HepG2 (cell line): ENCODE measurements around the gene SDK1. TPM values are rescaled to one million over a fixed set of nuclear protein-coding genes. Genes with fewer than 3 reads are reported as not detected.

Experiments
- ATAC-seq: fragments of 200-7000 bp; cut with Tn5 transposase; 3 replicates; pipeline ENCODE4 v1.9.1; 2020; ENCODE audit warnings: mild to moderate bottlenecking, moderate library complexity
- BruUV-seq: library from RNA; stranded (reverse); fragments of 400-500 nt; replicated peaks from 2 replicates; lab custom pipeline; 2021; lab: Mats Ljungman, UMichigan
- CTCF ChIA-PET: fragments of 300-600 bp; formaldehyde crosslinking; extraction: SDS; loops from one replicate; lab custom pipeline; 2021; ENCODE audit warnings: low total read pairs, inconsistent platforms, low intra/inter-chr PET ratio; lab: Yijun Ruan, JAX
- POLR2A ChIA-PET: fragments of 350-600 bp; sonication (Branson Sonifier 250); formaldehyde crosslinking; loops from one replicate; lab custom pipeline; 2020; ENCODE audit warnings: antibody characterized with exemption, inconsistent platforms; lab: Yijun Ruan, JAX
- DNase-seq: peaks from one replicate; pipeline ENCODE4 v3.0.0-alpha.2; 2015; ENCODE audit warnings: low spot score
- FAIRE-seq: peaks from 3 replicates; lab custom pipeline; 2011; peaks lifted over from hg19 to GRCh38; lab: Jason Lieb, UNC
- H2AFZ ChIP-seq: one replicate; pipeline ENCODE4 v1.6.1; 2011; ENCODE audit warnings: low read length, inconsistent platforms
- H3K27ac ChIP-seq: fragments of 300-600 bp; 3 replicates; pipeline ENCODE4 v1.8.0; 2011; ENCODE audit warnings: mixed run types, mild to moderate bottlenecking, mixed read lengths, low read length, inconsistent platforms; ENCODE audit not compliant: insufficient read depth; ENCODE audit errors: extremely low read length
- H3K27me3 ChIP-seq, 2 experiments: fragments of 200-600 bp in 1 of 2; 2 replicates in 1 of 2; 3 replicates in 1 of 2; pipeline versions ENCODE4 v1.6.0 to v1.8.0; 2011; ENCODE audit warnings: low read length in 2 of 2, mild to moderate bottlenecking in 2 of 2, moderate library complexity in 2 of 2, inconsistent platforms in 1 of 2; ENCODE audit not compliant: insufficient read depth in 2 of 2, control insufficient read depth in 1 of 2
- H3K36me3 ChIP-seq, 2 experiments: fragments of 200-600 bp in 1 of 2; replicated peaks in 1 of 2; 2 replicates in 1 of 2; 3 replicates in 1 of 2; pipeline versions ENCODE4 v1.5.1 to v1.8.0; 2011; ENCODE audit warnings: low read length in 2 of 2, inconsistent platforms in 1 of 2; ENCODE audit not compliant: insufficient read depth in 2 of 2, control insufficient read depth in 1 of 2
- H3K4me1 ChIP-seq: 2 replicates; pipeline ENCODE4 v1.5.1; 2012; ENCODE audit warnings: low read length, inconsistent platforms; ENCODE audit not compliant: insufficient read depth
- H3K4me2 ChIP-seq: 2 replicates; pipeline ENCODE4 v1.6.0; 2011; ENCODE audit warnings: low read depth, low read length, inconsistent platforms
- H3K4me3 ChIP-seq, 3 experiments: fragments of 200-600 bp in 1 of 3; sonication (generic), shearing (Covaris generic) in 1 of 3; replicated peaks in 1 of 3; 2 replicates each; pipeline ENCODE4 v1.5.1; 2011 to 2016; ENCODE audit warnings: low read length in 3 of 3, inconsistent platforms in 2 of 3, low read depth in 2 of 3, mild to moderate bottlenecking in 2 of 3, control low read depth in 1 of 3, mixed read lengths in 1 of 3; ENCODE audit not compliant: insufficient read depth in 1 of 3
- H3K79me2 ChIP-seq: one replicate; pipeline ENCODE4 v1.6.1; 2011; ENCODE audit warnings: low read length, inconsistent platforms; ENCODE audit not compliant: insufficient read depth
- H3K9ac ChIP-seq: 2 replicates; pipeline ENCODE4 v1.6.0; 2011; ENCODE audit warnings: mild to moderate bottlenecking, low read depth, low read length, inconsistent platforms; ENCODE audit not compliant: insufficient read depth
- H3K9me3 ChIP-seq: 2 replicates; pipeline ENCODE4 v1.5.1; 2012; ENCODE audit warnings: mild to moderate bottlenecking, low read length
- H4K20me1 ChIP-seq: 2 replicates; pipeline ENCODE4 v1.6.0; 2011; ENCODE audit warnings: inconsistent platforms, mild to moderate bottlenecking, low read length, moderate library complexity; ENCODE audit not compliant: insufficient read depth
- FOXA1 ChIP-seq, 2 experiments: fragments of 450-650 bp in 1 of 2; sonication (generic) in 1 of 2; formaldehyde crosslinking in 1 of 2; IDR thresholded peaks; 2 replicates each; pipeline versions ENCODE4 v1.4.0 to v1.6.1; 2016 to 2020; ENCODE audit warnings: missing genetic modification reagents in 1 of 2
- JDP2 ChIP-seq: sonication (generic); formaldehyde crosslinking; IDR thresholded peaks from 2 replicates; pipeline ENCODE4 v1.8.1; 2022; ENCODE audit warnings: missing genetic modification reagents, borderline replicate concordance
- KAT8 ChIP-seq: IDR thresholded peaks from 2 replicates; pipeline ENCODE4 v1.6.1; 2016; ENCODE audit warnings: missing genetic modification reagents, missing compliant biosample characterization
- MYNN ChIP-seq: sonication (generic); formaldehyde crosslinking; IDR thresholded peaks from 2 replicates; pipeline ENCODE4 v1.4.0; 2020; ENCODE audit warnings: mild to moderate bottlenecking, low read depth, missing genetic modification reagents
- RARA ChIP-seq: IDR thresholded peaks from 2 replicates; pipeline ENCODE4 v1.6.1; 2016; ENCODE audit warnings: missing genetic modification reagents, missing compliant biosample characterization
- SMC3 ChIP-seq: IDR thresholded peaks from 2 replicates; pipeline ENCODE4 v1.6.1; 2011; ENCODE audit warnings: low read length, improper control_type of control experiment
- SRF ChIP-seq: IDR thresholded peaks from 2 replicates; pipeline ENCODE4 v1.6.1; 2011; ENCODE audit warnings: mild to moderate bottlenecking, low read depth, low read length, moderate library complexity
- TEAD2 ChIP-seq: sonication (generic); formaldehyde crosslinking; IDR thresholded peaks from 2 replicates; pipeline ENCODE4 v1.9.0; 2021; ENCODE audit warnings: missing genetic modification reagents
- ZNF256 ChIP-seq: sonication (generic); formaldehyde crosslinking; conservative IDR thresholded peaks from 2 replicates; pipeline ENCODE4 v1.4.0; 2020; ENCODE audit warnings: missing genetic modification reagents
- ZNF552 ChIP-seq: sonication (generic); formaldehyde crosslinking; IDR thresholded peaks from 2 replicates; pipeline ENCODE4 v1.9.0; 2022; ENCODE audit warnings: missing genetic modification reagents, mild to moderate bottlenecking, borderline replicate concordance
- ZNF777 ChIP-seq: sonication (generic); formaldehyde crosslinking; IDR thresholded peaks from 2 replicates; pipeline ENCODE4 v1.4.0; 2020; ENCODE audit warnings: missing genetic modification reagents
- WGBS: methylation state at CpG from one replicate; pipeline ENCODE4 v1.1.6; 2017; ENCODE audit warnings: low lambda C conversion rate; 5-methylcytosine and 5-hydroxymethylcytosine counted together
- in situ Hi-C: cut with HindIII; loops from 2 replicates; pipeline ENCODE4 v1.10.0; 2017; ENCODE audit warnings: low pct_unique_long_range_greater_than_20kb; ENCODE audit not compliant: extremely low pct_ligation_motif_present
- intact Hi-C: fragments of 100-400 bp; cut with micrococcal nuclease; formaldehyde crosslinking; loops from one replicate; pipeline ENCODE4 v1.10.0; 2022; ENCODE audit not compliant: unreplicated experiment
- polyA plus RNA-seq, 8 experiments: library from polyadenylated mRNA; depleted of rRNA in 3 of 8; stranded (reverse) in 7 of 8; unstranded in 1 of 8; fragments of >200 nt; fragmentation: Illumina TruSeq in 4 of 8; extraction: Trizol in 4 of 8; gene quantifications; 2 replicates each; pipeline versions ENCODE4 v1.2.1 to v1.2.3, GENCODE V29; 2011 to 2016; ENCODE audit warnings: low read depth in 4 of 8, missing spikeins in 1 of 8, mixed read lengths in 1 of 8; ENCODE audit not compliant: insufficient read depth in 1 of 8
- total RNA-seq, 5 experiments: library from RNA; depleted of rRNA; stranded (reverse); fragments of >200 nt; fragmentation: Illumina TruSeq; extraction: Trizol; gene quantifications; 2 replicates each; pipeline ENCODE4 v1.2.3, GENCODE V29; 2016; ENCODE audit warnings: low read depth in 1 of 5
- TF ChIP-seq, protein P1 (sequence below): sonication (generic); formaldehyde crosslinking; IDR thresholded peaks from 2 replicates; pipeline ENCODE4 v1.4.0; 2020; ENCODE audit warnings: missing genetic modification reagents, borderline replicate concordance
- TF ChIP-seq, protein P2 (sequence below): sonication (generic); formaldehyde crosslinking; IDR thresholded peaks from 2 replicates; pipeline ENCODE4 v1.5.0; 2020; ENCODE audit warnings: mild to moderate bottlenecking, missing genetic modification reagents

Gene SDK1
- total and polyA plus RNA-seq, 2 of the 13 experiments (the other 11 are each of a cell fraction or from before 2014, with no cell fraction given): 0.35 to 2.4 TPM

DNA sequence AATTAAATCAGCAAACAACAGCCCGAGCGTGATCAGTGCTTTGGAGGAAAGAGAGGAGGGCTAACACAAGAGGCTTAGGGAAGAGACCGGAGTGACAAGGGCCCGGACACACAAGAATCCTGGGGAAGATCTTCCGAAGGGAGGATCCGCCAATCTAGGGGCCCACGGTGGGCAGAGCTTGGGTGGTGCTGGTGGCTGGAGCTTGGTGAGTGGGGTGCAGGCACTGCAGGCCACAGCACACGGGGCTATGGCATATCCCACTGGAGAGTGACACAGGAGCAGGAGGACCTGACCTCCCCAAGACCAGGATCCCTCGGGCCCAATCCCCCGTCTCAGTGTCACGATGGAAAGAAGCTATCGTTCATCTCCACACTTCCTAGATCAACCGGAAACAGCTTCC lies 909.8 kb downstream of the SDK1 start:
- intact Hi-C loops (no loop called here), in situ Hi-C loops (no loop called here)
- FAIRE-seq (no peak), DNase-seq (no peak), ATAC-seq (no peak)
- Histone ChIP-seq H3K4me1 (no peaks in the 10 kb centered on the region), H3K4me3 (no peak overlapping the region), H3K27ac (no peak overlapping the region), H3K9ac (no peak overlapping the region), H3K36me3 (no peaks in the 10 kb centered on the region), H4K20me1 (no peaks in the 10 kb centered on the region), H3K79me2 (no peaks in the 10 kb centered on the region), H3K4me2 (no peak overlapping the region), H3K9me3 (no peaks in the 10 kb centered on the region), H2AFZ (no peak overlapping the region), H3K27me3 (no peaks in the 10 kb centered on the region)
- POLR2A ChIA-PET: no interaction called here
- TF ChIP-seq ZNF777 (CRISPR knock-in tag): no peak
- TF ChIP-seq, protein P1, sequence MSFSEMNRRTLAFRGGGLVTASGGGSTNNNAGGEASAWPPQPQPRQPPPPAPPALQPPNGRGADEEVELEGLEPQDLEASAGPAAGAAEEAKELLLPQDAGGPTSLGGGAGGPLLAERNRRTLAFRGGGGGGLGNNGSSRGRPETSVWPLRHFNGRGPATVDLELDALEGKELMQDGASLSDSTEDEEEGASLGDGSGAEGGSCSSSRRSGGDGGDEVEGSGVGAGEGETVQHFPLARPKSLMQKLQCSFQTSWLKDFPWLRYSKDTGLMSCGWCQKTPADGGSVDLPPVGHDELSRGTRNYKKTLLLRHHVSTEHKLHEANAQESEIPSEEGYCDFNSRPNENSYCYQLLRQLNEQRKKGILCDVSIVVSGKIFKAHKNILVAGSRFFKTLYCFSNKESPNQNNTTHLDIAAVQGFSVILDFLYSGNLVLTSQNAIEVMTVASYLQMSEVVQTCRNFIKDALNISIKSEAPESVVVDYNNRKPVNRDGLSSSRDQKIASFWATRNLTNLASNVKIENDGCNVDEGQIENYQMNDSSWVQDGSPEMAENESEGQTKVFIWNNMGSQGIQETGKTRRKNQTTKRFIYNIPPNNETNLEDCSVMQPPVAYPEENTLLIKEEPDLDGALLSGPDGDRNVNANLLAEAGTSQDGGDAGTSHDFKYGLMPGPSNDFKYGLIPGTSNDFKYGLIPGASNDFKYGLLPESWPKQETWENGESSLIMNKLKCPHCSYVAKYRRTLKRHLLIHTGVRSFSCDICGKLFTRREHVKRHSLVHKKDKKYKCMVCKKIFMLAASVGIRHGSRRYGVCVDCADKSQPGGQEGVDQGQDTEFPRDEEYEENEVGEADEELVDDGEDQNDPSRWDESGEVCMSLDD (CRISPR knock-in tag): no peak
- no peak for TF ChIP-seq ZNF552 (CRISPR knock-in tag)
- TF ChIP-seq ZNF256 (CRISPR knock-in tag): no peak
- 85% methylated on average over 12 of the region's 13 CpGs for WGBS
- CTCF ChIA-PET: no interaction called here
- no TSS peak for BruUV-seq

DNA sequence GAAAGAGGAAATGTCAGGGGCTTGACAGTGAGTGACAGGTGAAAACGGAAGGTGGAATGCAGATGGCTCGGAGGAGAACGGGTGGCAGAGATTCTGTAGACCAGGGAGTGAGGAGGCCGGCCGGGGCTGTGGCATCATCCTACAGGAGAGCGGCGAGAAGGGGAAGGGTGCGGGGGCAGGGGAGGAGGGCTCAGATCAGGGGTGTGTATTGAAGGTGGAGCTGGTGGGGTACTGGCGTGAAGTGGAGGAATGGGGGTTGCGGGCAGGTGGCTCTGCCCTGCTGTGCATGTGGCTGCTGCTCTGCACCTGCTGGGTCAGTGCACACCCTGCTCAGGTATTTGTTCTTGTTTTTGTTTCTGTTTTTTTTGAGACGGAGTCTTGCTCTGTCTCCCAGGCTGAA lies 910.2 kb downstream of the SDK1 start:
- in situ Hi-C loops (no loop called here), intact Hi-C loops (no loop called here)
- H3K27me3 ChIP-seq: no peaks in the 10 kb centered on the region
- H3K27ac ChIP-seq: no peak overlapping the region
- H3K79me2 ChIP-seq: no peaks in the 10 kb centered on the region
- BruUV-seq: no TSS peak
- no peaks in the 10 kb centered on the region for H3K4me1 ChIP-seq
- POLR2A ChIA-PET: no interaction called here
- FAIRE-seq (no peak), ATAC-seq (no peak), DNase-seq (no peak)
- no peak overlapping the region for H3K4me3 ChIP-seq
- no peak overlapping the region for H2AFZ ChIP-seq
- H4K20me1 ChIP-seq: no peaks in the 10 kb centered on the region
- H3K9ac ChIP-seq: no peak overlapping the region
- H3K36me3 ChIP-seq: no peaks in the 10 kb centered on the region
- CTCF ChIA-PET: no interaction called here
- 94% methylated on average over 11 of the region's 11 CpGs for WGBS
- H3K4me2 ChIP-seq: no peak overlapping the region
- no peaks in the 10 kb centered on the region for H3K9me3 ChIP-seq
- TF ChIP-seq, protein P1 (CRISPR knock-in tag): no peak
- TF ChIP-seq SMC3: no peak
- TF ChIP-seq RARA: no peak
- no peak for TF ChIP-seq TEAD2 (CRISPR knock-in tag)
- TF ChIP-seq JDP2 (CRISPR knock-in tag): no peak
- no peak for TF ChIP-seq KAT8 (CRISPR knock-in tag)
- TF ChIP-seq FOXA1 (IDR thresholded peaks at IDR 0.05): no peak
- no peak for TF ChIP-seq FOXA1 (CRISPR knock-in tag; IDR thresholded peaks at IDR 0.05)
- TF ChIP-seq, protein P2, sequence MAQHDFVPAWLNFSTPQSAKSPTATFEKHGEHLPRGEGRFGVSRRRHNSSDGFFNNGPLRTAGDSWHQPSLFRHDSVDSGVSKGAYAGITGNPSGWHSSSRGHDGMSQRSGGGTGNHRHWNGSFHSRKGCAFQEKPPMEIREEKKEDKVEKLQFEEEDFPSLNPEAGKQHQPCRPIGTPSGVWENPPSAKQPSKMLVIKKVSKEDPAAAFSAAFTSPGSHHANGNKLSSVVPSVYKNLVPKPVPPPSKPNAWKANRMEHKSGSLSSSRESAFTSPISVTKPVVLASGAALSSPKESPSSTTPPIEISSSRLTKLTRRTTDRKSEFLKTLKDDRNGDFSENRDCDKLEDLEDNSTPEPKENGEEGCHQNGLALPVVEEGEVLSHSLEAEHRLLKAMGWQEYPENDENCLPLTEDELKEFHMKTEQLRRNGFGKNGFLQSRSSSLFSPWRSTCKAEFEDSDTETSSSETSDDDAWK (CRISPR knock-in tag): no peak
- TF ChIP-seq SRF: no peak
- no peak for TF ChIP-seq MYNN (CRISPR knock-in tag)
